ENCODE measurements around the gene IL17RC.

GRCh38 chr3:9980251-9980650, 63.4 kb downstream of the IL17RC start:
- TF ChIP-seq CTCF (conservative IDR thresholded peaks at IDR 0.05 in 1 of 2, IDR thresholded peaks at IDR 0.05 in 1 of 2; ENCODE audit: extremely low read depth in 1 of 2, insufficient read depth in 1 of 2, low read depth in 1 of 2, low read length in 2 of 2) (no peak), EZH2 (IDR thresholded peaks at IDR 0.05; ENCODE audit: borderline replicate concordance, low read length) (no peak)
